H9 (cell line): Measurements from ENCODE around the gene SLC51B. TPM values are rescaled to one million over a fixed set of nuclear protein-coding genes. Genes with fewer than 3 reads are reported as not detected.

Experiments
- DNase-seq: peaks from one replicate; pipeline ENCODE4 v3.0.0-alpha.2; 2017
- H2AFZ ChIP-seq: one replicate; pipeline ENCODE4 v1.6.1; 2013; ENCODE audit warnings: mild to moderate bottlenecking, low read length, control low read depth, moderate library complexity
- H2AK5ac ChIP-seq: 2 replicates; pipeline ENCODE4 v1.6.1; 2013; ENCODE audit warnings: low read length, control low read depth, mixed read lengths; ENCODE audit not compliant: insufficient read length
- H2BK120ac ChIP-seq: one replicate; pipeline ENCODE4 v1.6.1; 2013; ENCODE audit warnings: low read depth, mild to moderate bottlenecking, low read length, control low read depth, inconsistent platforms; ENCODE audit not compliant: poor library complexity, severe bottlenecking
- H2BK12ac ChIP-seq: 2 replicates; pipeline ENCODE4 v1.6.1; 2013; ENCODE audit warnings: low read length, control low read depth, mixed read lengths, low read depth; ENCODE audit not compliant: insufficient read length
- H2BK15ac ChIP-seq: 2 replicates; pipeline ENCODE4 v1.6.1; 2013; ENCODE audit warnings: low read depth, low read length, control low read depth
- H2BK20ac ChIP-seq: one replicate; pipeline ENCODE4 v1.6.1; 2013; ENCODE audit warnings: low read depth, mild to moderate bottlenecking, low read length, control low read depth, inconsistent platforms; ENCODE audit not compliant: poor library complexity, severe bottlenecking
- H2BK5ac ChIP-seq: 2 replicates; pipeline ENCODE4 v1.6.1; 2013; ENCODE audit warnings: low read length, control low read depth, mixed read lengths; ENCODE audit not compliant: insufficient read length
- H3K14ac ChIP-seq: 2 replicates; pipeline ENCODE4 v1.6.1; 2013; ENCODE audit warnings: low read length, control low read depth; ENCODE audit not compliant: insufficient read depth
- H3K18ac ChIP-seq: 2 replicates; pipeline ENCODE4 v1.6.1; 2013; ENCODE audit warnings: low read depth, mild to moderate bottlenecking, mixed read lengths, low read length, control low read depth; ENCODE audit not compliant: insufficient read length
- H3K23ac ChIP-seq: 2 replicates; pipeline ENCODE4 v1.6.1; 2013; ENCODE audit warnings: low read length, control low read depth, mixed read lengths, low read depth; ENCODE audit not compliant: insufficient read length
- H3K23me2 ChIP-seq: 2 replicates; pipeline ENCODE4 v1.6.1; 2013; ENCODE audit warnings: low read depth, mild to moderate bottlenecking, mixed read lengths, low read length, control low read depth; ENCODE audit not compliant: insufficient read length, poor library complexity, severe bottlenecking
- H3K27ac ChIP-seq: 2 replicates; pipeline ENCODE4 v1.5.1; 2013; ENCODE audit warnings: low read length, control low read depth, mixed read lengths, low read depth; ENCODE audit not compliant: insufficient read length
- H3K27me3 ChIP-seq: 2 replicates; pipeline ENCODE4 v1.6.1; 2013; ENCODE audit warnings: low read length, control low read depth, inconsistent platforms; ENCODE audit not compliant: insufficient read depth
- H3K4ac ChIP-seq: 2 replicates; pipeline ENCODE4 v1.6.1; 2013; ENCODE audit warnings: low read depth, mild to moderate bottlenecking, control low read depth, inconsistent platforms, low read length, moderate library complexity
- H3K4me1 ChIP-seq: 2 replicates; pipeline ENCODE4 v1.6.1; 2013; ENCODE audit warnings: low read length, control low read depth, inconsistent platforms; ENCODE audit not compliant: insufficient read depth
- H3K4me2 ChIP-seq: 2 replicates; pipeline ENCODE4 v1.6.1; 2013; ENCODE audit warnings: low read length, control low read depth, mixed read lengths; ENCODE audit not compliant: insufficient read length, insufficient read depth
- H3K56ac ChIP-seq: 2 replicates; pipeline ENCODE4 v1.6.1; 2013; ENCODE audit warnings: low read depth, mild to moderate bottlenecking, mixed read lengths, low read length, control low read depth; ENCODE audit not compliant: insufficient read length
- H3K79me1 ChIP-seq: 2 replicates; pipeline ENCODE4 v1.6.1; 2013; ENCODE audit warnings: low read depth, mild to moderate bottlenecking, moderate library complexity, low read length, control low read depth, inconsistent platforms; ENCODE audit not compliant: insufficient read depth, poor library complexity, severe bottlenecking
- H3K79me2 ChIP-seq: 2 replicates; pipeline ENCODE4 v1.6.1; 2013; ENCODE audit warnings: low read length, control low read depth, inconsistent platforms; ENCODE audit not compliant: insufficient read depth
- H3K9ac ChIP-seq: 2 replicates; pipeline ENCODE4 v1.6.1; 2013; ENCODE audit warnings: low read length, control low read depth, mixed read lengths; ENCODE audit not compliant: insufficient read length; ENCODE audit errors: extremely low read depth
- H3K9me3 ChIP-seq: one replicate; pipeline ENCODE4 v1.6.1; 2013; ENCODE audit warnings: low read depth, low read length, inconsistent platforms; ENCODE audit not compliant: control insufficient read depth
- H3T11ph ChIP-seq: one replicate; pipeline ENCODE4 v1.6.1; 2013; ENCODE audit warnings: mild to moderate bottlenecking, low read length, control low read depth, inconsistent platforms
- H4K20me1 ChIP-seq: one replicate; pipeline ENCODE4 v1.6.1; 2013; ENCODE audit not compliant: control insufficient read depth, insufficient read length, insufficient read depth
- H4K5ac ChIP-seq: 2 replicates; pipeline ENCODE4 v1.6.1; 2013; ENCODE audit warnings: low read depth, mild to moderate bottlenecking, mixed read lengths, low read length, control low read depth; ENCODE audit not compliant: insufficient read length
- H4K8ac ChIP-seq: replicated peaks from 2 replicates; pipeline ENCODE4 v1.6.1; 2013; ENCODE audit warnings: low read length, control low read depth, mixed read lengths, low read depth; ENCODE audit not compliant: insufficient read length
- H4K91ac ChIP-seq: 2 replicates; pipeline ENCODE4 v1.6.1; 2013; ENCODE audit warnings: low read depth, mild to moderate bottlenecking, moderate library complexity, mixed read lengths, low read length, control low read depth; ENCODE audit not compliant: insufficient read length
- H3K27ac Mint-ChIP-seq, 3 experiments: 2 replicates in 2 of 3; 3 replicates in 1 of 3; pipeline ENCODE4 v1.8.0; 2020 to 2021; ENCODE audit warnings: mixed read lengths in 3 of 3, mild to moderate bottlenecking in 1 of 3, moderate library complexity in 1 of 3
- H3K27me3 Mint-ChIP-seq: 2 replicates; pipeline ENCODE4 v1.8.0; 2021; ENCODE audit warnings: low read depth, mild to moderate bottlenecking, moderate library complexity, mixed read lengths
- H3K36me3 Mint-ChIP-seq, 3 experiments: 2 replicates in 2 of 3; 3 replicates in 1 of 3; pipeline ENCODE4 v1.8.0; 2020 to 2021; ENCODE audit warnings: low read depth in 3 of 3, mixed read lengths in 3 of 3; ENCODE audit not compliant: insufficient read depth in 1 of 3
- H3K4me1 Mint-ChIP-seq, 2 experiments: 2 replicates each; pipeline ENCODE4 v1.8.0; 2020; ENCODE audit warnings: mixed read lengths in 2 of 2
- H3K4me3 Mint-ChIP-seq, 2 experiments: 2 replicates in 1 of 2; 3 replicates in 1 of 2; pipeline ENCODE4 v1.8.0; 2020 to 2021; ENCODE audit warnings: mild to moderate bottlenecking in 2 of 2, mixed read lengths in 2 of 2, moderate library complexity in 1 of 2
- H3K9me3 Mint-ChIP-seq, 2 experiments: 2 replicates in 1 of 2; 3 replicates in 1 of 2; pipeline ENCODE4 v1.8.0; 2020; ENCODE audit warnings: mild to moderate bottlenecking in 2 of 2, mixed read lengths in 2 of 2, moderate library complexity in 1 of 2
- total RNA-seq: library from RNA; stranded (reverse); gene quantifications from 2 replicates; pipeline ENCODE4 v1.2.1, GENCODE V29; 2021
- TF ChIP-seq, protein P1 (sequence below): fragments of 200-600 bp; sonication (generic); conservative IDR thresholded peaks from 3 replicates; pipeline ENCODE4 v1.8.0; 2021; ENCODE audit warnings: antibody characterized with exemption, mild to moderate bottlenecking

The SLC51B gene
- total RNA-seq, 1 experiment from 2014 or later = not detected

DNA sequence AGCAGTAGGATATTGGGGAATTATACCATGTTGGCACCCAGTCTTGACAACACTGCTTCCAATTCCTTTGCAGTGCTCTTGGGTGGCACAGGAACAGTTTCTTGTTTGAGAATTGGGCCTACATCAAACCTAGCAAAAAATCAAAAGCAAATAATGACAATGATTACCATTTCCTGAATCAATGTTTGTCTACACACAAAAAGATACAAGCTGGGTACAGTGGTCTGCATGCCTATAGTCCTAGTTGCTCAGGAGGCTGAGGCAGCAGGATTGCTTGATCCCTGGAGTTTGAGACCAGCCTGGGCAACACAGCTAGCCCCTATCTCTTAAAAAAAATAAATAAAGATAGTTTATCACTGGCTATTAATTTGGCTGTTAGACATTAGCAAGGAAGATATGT lies 23.7 kb upstream of the SLC51B start:
- Histone ChIP-seq H4K5ac (no peak overlapping the region), H2AK5ac (no peak overlapping the region), H4K20me1 (no peaks in the 10 kb centered on the region), H3K4me1 (no peaks in the 10 kb centered on the region), H3K27me3 (no peaks in the 10 kb centered on the region), H2BK15ac (no peak overlapping the region), H2BK12ac (no peak overlapping the region), H3K27ac (no peak overlapping the region), H2BK120ac (no peak overlapping the region), H4K91ac (no peak overlapping the region), H3K56ac (no peak overlapping the region), H2BK20ac (no peak overlapping the region), H3T11ph (no peak overlapping the region), H3K9me3 (no peaks in the 10 kb centered on the region), H3K4me2 (no peak overlapping the region), H3K23me2 (no peaks in the 10 kb centered on the region), H3K79me2 (no peaks in the 10 kb centered on the region), H2BK5ac (no peak overlapping the region), H3K9ac (no peak overlapping the region), H4K8ac (no peak overlapping the region), H3K14ac (no peak overlapping the region), H3K79me1 (no peaks in the 10 kb centered on the region), H3K23ac (no peak overlapping the region), H3K4ac (no peak overlapping the region), H2AFZ (no peak overlapping the region), H3K18ac (no peak overlapping the region)
- H3K4me1 Mint-ChIP-seq = no peaks in the 10 kb centered on the region
- H3K36me3 Mint-ChIP-seq = peaks cover 5 to 55% (median 51%) of the 10 kb centered on the region in 3 experiments; a peak in 6 of 7 replicates
- H3K27ac Mint-ChIP-seq = no peak overlapping the region
- no peak overlapping the region for H3K4me3 Mint-ChIP-seq
- TF ChIP-seq, protein P1, sequence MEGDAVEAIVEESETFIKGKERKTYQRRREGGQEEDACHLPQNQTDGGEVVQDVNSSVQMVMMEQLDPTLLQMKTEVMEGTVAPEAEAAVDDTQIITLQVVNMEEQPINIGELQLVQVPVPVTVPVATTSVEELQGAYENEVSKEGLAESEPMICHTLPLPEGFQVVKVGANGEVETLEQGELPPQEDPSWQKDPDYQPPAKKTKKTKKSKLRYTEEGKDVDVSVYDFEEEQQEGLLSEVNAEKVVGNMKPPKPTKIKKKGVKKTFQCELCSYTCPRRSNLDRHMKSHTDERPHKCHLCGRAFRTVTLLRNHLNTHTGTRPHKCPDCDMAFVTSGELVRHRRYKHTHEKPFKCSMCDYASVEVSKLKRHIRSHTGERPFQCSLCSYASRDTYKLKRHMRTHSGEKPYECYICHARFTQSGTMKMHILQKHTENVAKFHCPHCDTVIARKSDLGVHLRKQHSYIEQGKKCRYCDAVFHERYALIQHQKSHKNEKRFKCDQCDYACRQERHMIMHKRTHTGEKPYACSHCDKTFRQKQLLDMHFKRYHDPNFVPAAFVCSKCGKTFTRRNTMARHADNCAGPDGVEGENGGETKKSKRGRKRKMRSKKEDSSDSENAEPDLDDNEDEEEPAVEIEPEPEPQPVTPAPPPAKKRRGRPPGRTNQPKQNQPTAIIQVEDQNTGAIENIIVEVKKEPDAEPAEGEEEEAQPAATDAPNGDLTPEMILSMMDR = no peak
- H3K9me3 Mint-ChIP-seq = no peaks in the 10 kb centered on the region
- H3K27me3 Mint-ChIP-seq = no peaks in the 10 kb centered on the region
- no peak for DNase-seq
